Transverse colon (tissue), 4 donors: ENCODE results near the gene ATP1B3. TPM values are rescaled to one million over a fixed set of nuclear protein-coding genes. Genes with fewer than 3 reads are reported as not detected.
"Not testable (repeated sequence)": the region's sequence is repeated elsewhere in the genome, so short reads cannot be mapped to it uniquely, and the experiment has no call there.

Experiments
- DNase-seq: peaks from one replicate; pipeline ENCODE4 v3.0.0-alpha.2; 2019
- H3K27ac ChIP-seq, 4 donors: fragments of 200-600 bp; sonication (generic); 2 replicates each; pipeline ENCODE4 v1.5.1; 2016 to 2018; ENCODE audit warnings: inconsistent platforms in 4 of 4
- H3K27me3 ChIP-seq: fragments of 200-600 bp; sonication (generic); 2 replicates; pipeline ENCODE4 v1.5.1; 2017; ENCODE audit warnings: inconsistent platforms
- H3K36me3 ChIP-seq, 4 donors: fragments of 200-600 bp; sonication (generic); 2 replicates each; pipeline ENCODE4 v1.5.1; 2017 to 2019; ENCODE audit warnings: inconsistent platforms in 4 of 4
- H3K4me1 ChIP-seq, 4 donors: fragments of 200-600 bp; sonication (generic); 2 replicates each; pipeline ENCODE4 v1.5.1; 2017 to 2020; ENCODE audit warnings: inconsistent platforms in 4 of 4
- H3K4me3 ChIP-seq, 4 donors: fragments of 200-600 bp; sonication (generic); 1 replicate in 1 of 4; 2 replicates in 3 of 4; pipeline versions ENCODE4 v1.5.1 to v1.6.1; 2017 to 2019; ENCODE audit warnings: inconsistent platforms in 4 of 4
- H3K9me3 ChIP-seq, 2 donors: fragments of 200-600 bp; sonication (generic); 2 replicates each; pipeline ENCODE4 v1.5.1; 2017 to 2019; ENCODE audit warnings: inconsistent platforms in 2 of 2
- CTCF ChIP-seq, 5 experiments: fragments of 200-600 bp in 3 of 5; fragments of 450-650 bp in 2 of 5; sonication (generic) in 3 of 5; IDR thresholded peaks; 1 replicate in 2 of 5; 2 replicates in 3 of 5; pipeline ENCODE4 v1.5.1; 2016 to 2017; ENCODE audit warnings: antibody characterized with exemption in 5 of 5, inconsistent platforms in 3 of 5, mild to moderate bottlenecking in 2 of 5, moderate library complexity in 1 of 5
- EP300 ChIP-seq: sonication (generic); formaldehyde crosslinking; IDR thresholded peaks from one replicate; pipeline ENCODE4 v1.6.1; 2017; ENCODE audit warnings: antibody characterized with exemption, low read depth
- POLR2A ChIP-seq: fragments of 450-650 bp; IDR thresholded peaks from one replicate; pipeline ENCODE4 v1.6.1; 2016; ENCODE audit warnings: antibody characterized with exemption, mild to moderate bottlenecking, moderate library complexity
- POLR2AphosphoS5 ChIP-seq, 3 donors: sonication (generic); formaldehyde crosslinking; IDR thresholded peaks; one replicate each; pipeline ENCODE4 v1.6.1; 2016; ENCODE audit warnings: antibody characterized with exemption in 3 of 3
- WGBS, 2 donors: methylation state at CpG; one replicate each; pipeline ENCODE4 v1.1.5; 2018; ENCODE audit warnings: low coverage in 1 of 2; 5-methylcytosine and 5-hydroxymethylcytosine counted together
- in situ Hi-C, 4 donors: fragments of 200-750 bp; cut with MboI; loops; one replicate each; pipeline versions ENCODE4 v1.15.0 to v1.15.1; 2017; ENCODE audit warnings: low sequenced_read_pairs in 3 of 4, low pct_ligation_motif_present in 1 of 4, low pct_unique_long_range_greater_than_20kb in 1 of 4
- intact Hi-C: fragments of 100-400 bp; cut with DNase I; formaldehyde crosslinking; loops from one replicate; pipeline ENCODE4 v1.15.1; 2023; ENCODE audit warnings: low total_unique reads
- total RNA-seq, 4 donors: library from RNA; depleted of rRNA; stranded (reverse); fragments of >200 nt; gene quantifications; one replicate each; pipeline ENCODE4 v1.1.0, GENCODE V29; 2016

ATP1B3 gene
- total RNA-seq, 4 donors from 2014 or later: 79.6 to 251 (median 196) TPM

DNA sequence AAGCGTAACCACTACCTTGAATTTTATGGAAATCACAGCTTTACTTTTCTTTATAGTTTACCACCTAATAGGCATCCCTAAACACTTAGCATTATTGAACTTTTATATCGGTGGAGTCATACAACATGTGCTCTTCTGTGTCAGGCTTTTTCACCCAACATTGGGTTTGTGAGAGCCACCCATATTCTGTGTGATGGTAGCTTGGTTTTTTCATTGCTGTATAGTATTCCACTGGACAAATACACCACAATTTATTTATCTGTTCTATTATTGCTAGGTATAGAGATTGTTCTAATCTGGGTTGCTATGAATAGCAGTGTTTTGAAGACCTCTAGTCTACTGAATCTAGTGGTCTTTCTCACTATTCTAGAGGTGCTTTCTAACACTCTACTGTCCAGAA, 31.6 kb upstream of the ATP1B3 start:
- in situ Hi-C loops: no loop called here
- TF ChIP-seq POLR2AphosphoS5 (IDR thresholded peaks at IDR 0.05) (no peak), EP300 (no peak), CTCF (IDR thresholded peaks at IDR 0.05) (no peak), POLR2A (no peak)

GRCh38 chr3:141845407-141846049, 30.9 kb upstream of the ATP1B3 start:
- Histone ChIP-seq H3K27ac (peak overlapping the region; percentile 5 to 41 (median 24)), H3K9me3 (no peaks in the 10 kb centered on the region), H3K4me3 (no peak overlapping the region), H3K27me3 (no peaks in the 10 kb centered on the region), H3K4me1 (peaks cover 0 to 15% (median 4%) of the 10 kb centered on the region in 4 donors), H3K36me3 (no peaks in the 10 kb centered on the region)
- intact Hi-C loops: no loop called here
- DNase-seq: peak; percentile 20
- TF ChIP-seq POLR2AphosphoS5 (IDR thresholded peaks at IDR 0.05) (no peak), EP300 (no peak), POLR2A (no peak), CTCF (IDR thresholded peaks at IDR 0.05) (no peak)
- 71 to 73% methylated on average over 2 to 5 of the region's 5 CpGs for WGBS, 2 donors
- in situ Hi-C loops: no loop called here

More for the DNA sequence above, 31.6 kb upstream of the ATP1B3 start:
- no peak for DNase-seq
- 94 to 95% methylated on average over 2 of the region's 2 CpGs for WGBS, 2 donors
- Histone ChIP-seq H3K9me3 (no peaks in the 10 kb centered on the region), H3K4me3 (no peak overlapping the region), H3K36me3 (no peaks in the 10 kb centered on the region), H3K27me3 (no peaks in the 10 kb centered on the region), H3K4me1 (peaks cover 0 to 15% (median 4%) of the 10 kb centered on the region in 4 donors), H3K27ac (no peak overlapping the region)
- intact Hi-C loops: no loop called here

GRCh38 chr3:141846050-141846433, 30.4 kb upstream of the ATP1B3 start:
- no peak for TF ChIP-seq EP300
- no peak for TF ChIP-seq POLR2A
- no peak for TF ChIP-seq POLR2AphosphoS5 (IDR thresholded peaks at IDR 0.05)
- TF ChIP-seq CTCF (IDR thresholded peaks at IDR 0.05): no peak
- Histone ChIP-seq H3K36me3 (no peaks in the 10 kb centered on the region), H3K27ac (peak overlapping the region; percentile 5 to 41 (median 24)), H3K9me3 (no peaks in the 10 kb centered on the region), H3K4me3 (no peak overlapping the region), H3K27me3 (no peaks in the 10 kb centered on the region), H3K4me1 (peaks cover 0 to 15% (median 4%) of the 10 kb centered on the region in 4 donors)
- WGBS, 2 donors: 20 to 36% methylated on average over 1 to 3 of the region's 3 CpGs
- in situ Hi-C loops (no loop called here), intact Hi-C loops (no loop called here)
- no peak for DNase-seq

DNA sequence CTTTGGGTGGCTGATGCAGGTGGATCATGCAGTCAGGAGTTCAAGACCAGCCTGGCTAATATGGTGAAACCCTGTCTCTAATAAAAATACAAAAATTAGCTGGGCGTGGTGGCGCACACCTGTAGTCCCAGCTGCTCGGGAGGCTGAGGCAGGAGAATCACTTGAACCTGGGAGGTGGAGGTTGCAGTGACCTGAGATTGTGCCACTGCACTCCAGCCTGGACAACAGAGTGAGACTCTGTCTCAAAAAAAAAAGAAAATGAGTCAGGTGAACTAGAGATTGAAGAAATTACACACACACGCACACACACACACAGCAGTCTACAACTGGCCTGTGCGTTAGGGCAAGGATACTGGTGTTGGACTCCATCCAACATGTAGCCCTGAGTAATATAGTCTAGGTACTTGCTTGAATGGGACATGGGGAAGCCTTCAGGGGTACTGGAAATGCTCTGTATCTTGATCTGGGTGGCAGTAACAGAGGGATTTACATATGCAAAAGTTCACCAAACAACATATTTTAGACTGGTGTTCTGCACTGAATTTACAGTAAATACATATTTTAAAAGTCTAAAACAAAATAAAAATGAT, 28.2 kb upstream of the ATP1B3 start:
- H3K9me3 ChIP-seq, intact Hi-C loops, H3K4me3 ChIP-seq, H3K27ac ChIP-seq, H3K36me3 ChIP-seq, DNase-seq, H3K27me3 ChIP-seq, in situ Hi-C loops: not testable (repeated sequence)
- WGBS, 2 donors: 80 to 84% methylated on average over 1 to 5 of the region's 5 CpGs
- H3K4me1 ChIP-seq: peaks cover 0 to 20% (median 6%) of the 10 kb centered on the region in 4 donors
